Activated T-cell treated with anti-CD3 and anti-CD28 coated beads for 48 hours (primary cell): ENCODE results near the gene TFF1.

ENCODE experiments used
- DNase-seq: peaks from one replicate; pipeline ENCODE4 v3.0.0-alpha.2; 2020; ENCODE audit warnings: low read depth

The TFF1 gene

DNA sequence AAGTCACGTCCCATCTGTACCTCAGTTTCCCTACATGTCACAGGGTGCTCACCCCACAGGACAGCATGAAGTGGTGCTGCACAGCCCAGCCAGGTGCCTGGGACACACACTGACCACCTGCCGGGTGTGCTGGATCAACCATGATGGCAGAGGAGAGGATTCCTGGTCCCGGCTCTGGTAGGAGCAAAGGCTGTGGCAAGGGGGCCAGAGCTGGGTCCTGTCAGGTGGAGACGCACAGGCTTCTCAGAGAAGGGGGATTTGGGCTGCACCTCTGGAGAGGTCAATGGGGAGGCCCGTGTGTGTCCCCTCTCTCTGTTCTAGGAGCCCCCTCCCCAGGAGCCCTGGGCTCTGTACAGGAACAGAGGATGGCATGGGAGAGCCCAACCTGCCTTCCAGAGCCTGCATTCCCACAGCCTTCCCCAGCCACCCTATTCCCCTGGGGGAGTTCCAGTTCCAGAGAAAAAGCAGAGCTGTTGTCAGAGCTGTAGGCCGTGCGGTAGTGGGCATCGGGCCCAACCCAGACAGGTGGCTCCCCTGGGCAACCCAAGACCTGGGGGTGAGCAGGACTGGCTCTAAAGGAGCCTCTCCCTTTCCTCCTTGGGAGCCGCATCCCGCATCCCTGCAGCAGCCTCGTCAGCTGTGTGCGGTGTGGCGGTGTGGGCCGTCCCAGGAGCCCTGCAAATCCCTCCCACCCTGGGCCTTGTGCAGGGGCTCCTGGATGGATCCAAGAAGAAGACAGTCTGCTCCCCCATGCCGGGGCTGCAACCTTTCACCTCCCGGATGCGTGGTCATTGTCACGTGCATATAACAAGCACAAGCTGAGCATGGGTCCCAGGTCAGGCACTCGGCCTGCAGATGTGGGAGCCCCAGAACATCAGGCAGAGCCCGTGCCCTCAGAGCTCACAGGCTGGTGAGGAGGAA lies 48.2 kb downstream of the TFF1 start:
- DNase-seq = no peak

DNA sequence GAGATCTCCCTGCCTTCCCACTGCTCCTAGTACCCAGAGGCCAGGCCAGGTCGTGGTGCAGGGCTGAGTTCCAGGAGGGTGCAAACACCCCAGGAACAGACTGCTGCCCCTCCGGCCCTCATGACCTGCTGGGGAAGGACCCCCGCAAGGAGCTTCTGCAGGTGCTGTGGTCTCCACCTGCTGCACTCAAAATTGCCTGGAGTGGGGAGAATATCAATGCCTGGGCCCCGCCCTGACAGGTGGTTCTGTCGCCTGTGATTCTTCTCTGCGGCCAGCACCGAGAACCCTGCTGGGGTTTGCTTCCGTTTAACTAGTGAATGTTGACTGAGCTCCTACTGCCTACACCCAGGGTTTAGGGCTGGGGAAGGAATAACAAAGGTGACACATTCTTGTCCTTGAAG lies 49.0 kb downstream of the TFF1 start:
- DNase-seq = no peak

DNA sequence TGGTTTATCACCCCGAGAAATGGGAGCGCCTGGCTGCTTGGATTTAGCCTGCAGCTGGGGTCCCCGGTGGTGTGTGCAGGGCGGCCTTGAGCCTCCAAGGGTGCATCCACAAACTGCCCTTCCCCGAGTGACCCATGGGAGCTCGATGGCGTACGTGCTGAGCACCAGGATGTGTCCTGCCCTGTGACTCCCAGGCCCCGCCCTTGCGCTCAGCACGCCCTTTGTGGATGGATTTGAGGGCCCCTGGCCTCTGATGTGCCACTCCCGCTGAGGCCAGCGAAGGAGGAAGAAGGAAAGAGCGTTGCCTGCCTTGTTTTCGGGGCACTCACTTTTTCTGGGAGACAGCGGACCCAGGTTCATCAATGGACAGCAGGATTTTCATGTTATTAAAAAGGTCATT lies 49.4 kb downstream of the TFF1 start:
- no peak for DNase-seq

DNA sequence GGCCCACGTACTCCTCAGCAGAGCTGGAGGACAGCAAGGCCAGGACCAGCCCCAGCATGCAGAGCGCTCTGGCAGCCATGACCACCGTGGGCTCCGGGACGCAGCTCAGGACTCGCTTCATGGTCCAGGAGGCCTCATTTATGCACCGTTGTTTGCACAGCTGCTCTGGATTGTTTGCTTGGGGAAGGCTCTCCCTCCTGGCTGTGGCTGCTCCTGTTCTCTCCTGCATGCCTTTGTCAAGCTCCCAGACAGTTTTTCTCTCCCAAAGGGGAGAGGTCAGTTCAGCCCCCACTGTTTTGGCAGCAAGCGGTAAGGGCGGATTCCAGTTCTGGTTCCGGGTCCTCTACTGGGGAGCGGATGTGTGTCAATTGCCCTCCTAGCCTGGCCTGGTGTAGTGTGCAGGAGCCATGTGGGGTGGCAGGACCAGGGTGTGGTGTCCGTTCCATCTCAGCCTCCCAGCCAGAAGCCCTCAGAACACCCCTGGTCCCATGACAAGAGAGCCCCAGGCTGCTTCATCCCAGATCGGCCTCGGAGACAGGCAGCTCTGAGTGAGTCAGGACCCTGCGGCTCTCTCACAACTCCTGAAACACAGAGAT lies 50.9 kb downstream of the TFF1 start, which contains the start of gene TFF3:
Gene TFF3, minus strand, starts transcription at position 114 of the 596 bp plus-strand sequence. Its CDS starts 35 bp downstream, at position 79.
- no peak for DNase-seq

DNA sequence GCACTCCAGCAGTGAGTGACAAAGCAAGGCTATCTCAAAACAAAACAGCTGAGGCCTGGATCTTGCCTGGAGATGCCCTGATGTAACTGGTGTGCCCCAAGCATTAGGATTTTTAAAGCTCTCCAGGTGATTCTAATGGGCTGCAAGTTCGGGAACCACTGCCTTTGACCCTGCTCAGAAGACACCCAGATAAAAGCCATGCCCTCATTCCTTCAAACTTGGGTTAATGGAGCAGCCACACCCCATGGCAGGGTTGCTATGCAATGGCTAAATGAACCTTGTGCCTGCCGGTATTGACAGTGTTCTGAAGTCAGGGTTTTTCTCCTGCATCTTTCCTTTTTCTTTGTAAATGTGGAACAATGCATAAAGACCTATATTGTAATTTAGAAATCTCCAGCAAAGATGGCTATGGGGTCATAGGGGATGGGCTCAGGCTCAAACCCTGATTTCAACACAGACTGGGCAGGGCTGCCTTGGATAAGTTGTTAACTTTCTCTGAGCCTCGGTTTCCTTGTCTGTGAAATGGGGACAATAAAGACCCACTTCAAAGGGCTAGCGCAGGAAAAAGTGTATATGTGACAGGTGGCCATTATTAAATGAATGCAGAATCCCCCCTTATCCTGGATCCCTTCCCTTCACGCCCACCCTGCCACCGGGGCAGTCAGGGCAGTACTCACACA lies 51.6 kb downstream of the TFF1 start:
- no peak for DNase-seq

DNA sequence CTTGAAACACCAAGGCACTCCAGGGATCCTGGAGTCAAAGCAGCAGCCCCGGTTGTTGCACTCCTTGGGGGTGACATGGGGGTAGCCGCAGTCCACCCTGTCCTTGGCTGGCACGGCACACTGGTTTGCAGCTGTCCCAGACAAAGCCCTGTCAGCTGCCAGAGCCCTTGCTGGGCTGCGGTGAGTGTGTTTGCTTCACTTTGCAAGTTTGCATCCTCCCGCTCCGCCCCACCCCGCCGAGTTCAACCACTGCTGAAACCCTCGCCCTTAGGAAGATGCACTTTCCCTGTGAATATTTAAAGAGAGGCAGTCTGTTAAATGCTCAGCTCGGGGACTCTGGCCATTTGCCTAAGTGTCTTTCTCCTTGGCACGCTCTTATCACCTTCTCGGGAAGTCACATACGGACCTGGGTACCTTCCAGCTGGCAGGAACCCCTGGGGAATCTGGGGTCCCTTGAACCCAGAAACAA lies 52.8 kb downstream of the TFF1 start:
- DNase-seq = no peak

DNA sequence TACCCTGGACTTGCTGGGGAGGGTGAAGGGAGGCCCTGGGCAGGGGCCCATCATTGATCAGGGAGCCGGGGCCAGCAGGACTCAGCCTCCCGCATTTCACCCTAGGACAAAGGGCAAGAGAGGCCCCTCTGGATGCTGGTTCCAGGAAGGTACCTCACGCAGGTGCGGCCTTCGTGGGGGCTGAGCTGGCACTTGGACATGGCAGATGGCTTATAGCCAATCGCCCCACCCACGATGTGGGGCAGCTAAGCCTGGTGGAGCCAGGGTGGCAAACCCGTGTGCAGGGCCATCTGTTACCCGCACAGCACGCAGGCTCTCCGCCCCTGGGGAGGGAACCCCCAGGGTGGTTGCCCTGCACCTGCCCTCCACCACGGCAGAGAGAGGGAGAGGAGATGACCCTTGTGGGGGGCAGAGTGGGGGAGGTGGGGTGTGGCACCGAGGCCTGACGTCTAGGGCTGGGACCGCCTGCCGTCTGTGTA lies 53.7 kb downstream of the TFF1 start:
- DNase-seq = no peak
